ENCODE results near the gene DYRK4. TPM values are rescaled to one million over a fixed set of nuclear protein-coding genes. Genes with fewer than 3 reads are reported as not detected.

Gene DYRK4
- total and polyA plus RNA-seq, 2 of the 13 experiments (the other 11 are each of a cell fraction or from before 2014, with no cell fraction given): 29.4 to 40.2 TPM

DNA sequence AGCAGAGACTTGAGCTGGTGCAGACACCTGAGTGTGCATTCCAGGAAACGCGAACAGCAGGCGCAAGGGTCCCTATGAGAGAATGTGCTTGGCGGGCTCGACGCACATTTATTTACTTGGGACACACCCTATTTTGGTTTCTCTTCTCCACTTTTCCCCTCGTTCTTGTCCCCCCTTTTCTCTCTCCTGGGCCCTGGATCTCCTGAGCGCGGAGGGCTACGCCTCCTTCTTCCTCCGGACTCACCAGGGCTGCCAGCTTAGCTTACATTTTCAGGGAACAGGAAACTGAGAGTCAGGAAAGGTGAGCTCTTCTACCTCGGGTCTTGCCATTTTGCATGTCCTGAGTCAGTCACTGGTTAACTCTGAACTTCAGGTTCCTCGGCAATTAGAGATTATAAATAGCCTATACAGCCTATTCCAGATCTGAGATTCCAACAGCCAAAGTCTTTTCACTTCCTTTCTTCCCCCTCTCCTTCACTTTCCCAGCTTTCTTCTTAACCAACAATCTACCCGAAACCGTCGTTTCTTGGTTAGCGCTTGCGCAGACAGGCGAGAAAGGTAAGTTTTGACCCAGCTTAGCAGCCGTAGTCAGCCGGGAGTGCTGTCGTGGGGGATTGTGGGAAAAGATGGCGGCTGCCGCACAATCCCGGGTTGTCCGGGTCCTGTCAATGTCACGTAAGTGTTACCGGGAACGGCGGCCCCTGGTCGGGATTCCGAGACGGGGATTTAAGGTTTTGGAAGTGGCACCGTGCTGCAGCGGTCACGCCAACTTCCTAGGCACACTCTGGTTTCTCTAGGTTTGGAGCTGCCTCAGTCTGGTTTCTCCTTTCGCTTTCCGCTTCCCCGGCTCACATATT lies 86.7 kb downstream of the DYRK4 start, which contains the start of the genes AKAP3 and NDUFA9 (continued):
- TF ChIP-seq, protein P1, sequence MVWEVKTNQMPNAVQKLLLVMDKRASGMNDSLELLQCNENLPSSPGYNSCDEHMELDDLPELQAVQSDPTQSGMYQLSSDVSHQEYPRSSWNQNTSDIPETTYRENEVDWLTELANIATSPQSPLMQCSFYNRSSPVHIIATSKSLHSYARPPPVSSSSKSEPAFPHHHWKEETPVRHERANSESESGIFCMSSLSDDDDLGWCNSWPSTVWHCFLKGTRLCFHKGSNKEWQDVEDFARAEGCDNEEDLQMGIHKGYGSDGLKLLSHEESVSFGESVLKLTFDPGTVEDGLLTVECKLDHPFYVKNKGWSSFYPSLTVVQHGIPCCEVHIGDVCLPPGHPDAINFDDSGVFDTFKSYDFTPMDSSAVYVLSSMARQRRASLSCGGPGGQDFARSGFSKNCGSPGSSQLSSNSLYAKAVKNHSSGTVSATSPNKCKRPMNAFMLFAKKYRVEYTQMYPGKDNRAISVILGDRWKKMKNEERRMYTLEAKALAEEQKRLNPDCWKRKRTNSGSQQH (CRISPR knock-in tag; IDR thresholded peaks at IDR 0.05; ENCODE audit: low read depth): peak; percentile 87; the same call in 1 of the 2 replicates
- TF ChIP-seq NFE2 (CRISPR knock-in tag; IDR thresholded peaks at IDR 0.05) (no peak), ZNF816 (CRISPR knock-in tag; IDR thresholded peaks at IDR 0.05; ENCODE audit: borderline replicate concordance) (no peak), ZNF747 (CRISPR knock-in tag; IDR thresholded peaks at IDR 0.05; ENCODE audit: borderline replicate concordance) (peak; percentile 73; the same call in 1 of the 2 replicates), ZNF503 (CRISPR knock-in tag; IDR thresholded peaks at IDR 0.05) (0 out of 2 replicates have a peak, but pooled peaks have one; percentile 24), MED8 (CRISPR knock-in tag; IDR thresholded peaks at IDR 0.05; ENCODE audit: insufficient replicate concordance) (peak; percentile 26), ZNF282 (IDR thresholded peaks at IDR 0.05; ENCODE audit: partially characterized antibody) (no peak), ZNF124 (CRISPR knock-in tag; IDR thresholded peaks at IDR 0.05) (0 out of 2 replicates have a peak, but pooled peaks have one; percentile 38), MEIS1 (CRISPR knock-in tag; IDR thresholded peaks at IDR 0.05; ENCODE audit: borderline replicate concordance) (0 out of 2 replicates have a peak, but pooled peaks have one; percentile 21), ZNF562 (CRISPR knock-in tag; IDR thresholded peaks at IDR 0.05; ENCODE audit: borderline replicate concordance) (no peak), TCF12 (IDR thresholded peaks at IDR 0.05) (no peak), TCF12 (CRISPR knock-in tag; IDR thresholded peaks at IDR 0.05) (no peak)
- TF ChIP-seq, protein P2, sequence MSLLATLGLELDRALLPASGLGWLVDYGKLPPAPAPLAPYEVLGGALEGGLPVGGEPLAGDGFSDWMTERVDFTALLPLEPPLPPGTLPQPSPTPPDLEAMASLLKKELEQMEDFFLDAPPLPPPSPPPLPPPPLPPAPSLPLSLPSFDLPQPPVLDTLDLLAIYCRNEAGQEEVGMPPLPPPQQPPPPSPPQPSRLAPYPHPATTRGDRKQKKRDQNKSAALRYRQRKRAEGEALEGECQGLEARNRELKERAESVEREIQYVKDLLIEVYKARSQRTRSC (CRISPR knock-in tag; IDR thresholded peaks at IDR 0.05; ENCODE audit: low read depth): 0 out of 2 replicates have a peak, but pooled peaks have one; percentile 26
- TF ChIP-seq, protein P3, sequence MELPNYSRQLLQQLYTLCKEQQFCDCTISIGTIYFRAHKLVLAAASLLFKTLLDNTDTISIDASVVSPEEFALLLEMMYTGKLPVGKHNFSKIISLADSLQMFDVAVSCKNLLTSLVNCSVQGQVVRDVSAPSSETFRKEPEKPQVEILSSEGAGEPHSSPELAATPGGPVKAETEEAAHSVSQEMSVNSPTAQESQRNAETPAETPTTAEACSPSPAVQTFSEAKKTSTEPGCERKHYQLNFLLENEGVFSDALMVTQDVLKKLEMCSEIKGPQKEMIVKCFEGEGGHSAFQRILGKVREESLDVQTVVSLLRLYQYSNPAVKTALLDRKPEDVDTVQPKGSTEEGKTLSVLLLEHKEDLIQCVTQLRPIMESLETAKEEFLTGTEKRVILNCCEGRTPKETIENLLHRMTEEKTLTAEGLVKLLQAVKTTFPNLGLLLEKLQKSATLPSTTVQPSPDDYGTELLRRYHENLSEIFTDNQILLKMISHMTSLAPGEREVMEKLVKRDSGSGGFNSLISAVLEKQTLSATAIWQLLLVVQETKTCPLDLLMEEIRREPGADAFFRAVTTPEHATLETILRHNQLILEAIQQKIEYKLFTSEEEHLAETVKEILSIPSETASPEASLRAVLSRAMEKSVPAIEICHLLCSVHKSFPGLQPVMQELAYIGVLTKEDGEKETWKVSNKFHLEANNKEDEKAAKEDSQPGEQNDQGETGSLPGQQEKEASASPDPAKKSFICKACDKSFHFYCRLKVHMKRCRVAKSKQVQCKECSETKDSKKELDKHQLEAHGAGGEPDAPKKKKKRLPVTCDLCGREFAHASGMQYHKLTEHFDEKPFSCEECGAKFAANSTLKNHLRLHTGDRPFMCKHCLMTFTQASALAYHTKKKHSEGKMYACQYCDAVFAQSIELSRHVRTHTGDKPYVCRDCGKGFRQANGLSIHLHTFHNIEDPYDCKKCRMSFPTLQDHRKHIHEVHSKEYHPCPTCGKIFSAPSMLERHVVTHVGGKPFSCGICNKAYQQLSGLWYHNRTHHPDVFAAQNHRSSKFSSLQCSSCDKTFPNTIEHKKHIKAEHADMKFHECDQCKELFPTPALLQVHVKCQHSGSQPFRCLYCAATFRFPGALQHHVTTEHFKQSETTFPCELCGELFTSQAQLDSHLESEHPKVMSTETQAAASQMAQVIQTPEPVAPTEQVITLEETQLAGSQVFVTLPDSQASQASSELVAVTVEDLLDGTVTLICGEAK (IDR thresholded peaks at IDR 0.05): no peak
- TF ChIP-seq, protein P3 (CRISPR knock-in tag; IDR thresholded peaks at IDR 0.05): peak; percentile 44; the same call in 1 of the 2 replicates
